HepG2 (cell line): ENCODE measurements around the gene RNU5B-1. TPM values are rescaled to one million over a fixed set of nuclear protein-coding genes. Genes with fewer than 3 reads are reported as not detected.

Source experiments
- DMAP1 ChIP-seq: IDR thresholded peaks from 2 replicates; pipeline ENCODE4 v1.6.1; 2016
- KLF6 ChIP-seq: IDR thresholded peaks from 2 replicates; pipeline ENCODE4 v1.8.0; 2016; ENCODE audit warnings: missing biosample characterization, missing genetic modification reagents
- MTA1 ChIP-seq: sonication (generic); formaldehyde crosslinking; IDR thresholded peaks from 2 replicates; pipeline ENCODE4 v1.4.0; 2020; ENCODE audit warnings: missing genetic modification reagents, mild to moderate bottlenecking, borderline replicate concordance
- MTF2 ChIP-seq: sonication (generic); formaldehyde crosslinking; IDR thresholded peaks from 2 replicates; pipeline ENCODE4 v1.5.0; 2020; ENCODE audit warnings: missing genetic modification reagents, borderline replicate concordance
- MXD4 ChIP-seq: IDR thresholded peaks from 2 replicates; pipeline ENCODE4 v1.6.1; 2016; ENCODE audit warnings: mild to moderate bottlenecking, missing biosample characterization, missing genetic modification reagents
- MYC ChIP-seq: sonication (generic); formaldehyde crosslinking; IDR thresholded peaks from 2 replicates; pipeline ENCODE4 v1.9.0; 2021; ENCODE audit warnings: missing genetic modification reagents, borderline replicate concordance
- NAIF1 ChIP-seq: sonication (generic); formaldehyde crosslinking; IDR thresholded peaks from 2 replicates; pipeline ENCODE4 v1.5.0; 2020; ENCODE audit warnings: mild to moderate bottlenecking, missing genetic modification reagents, borderline replicate concordance
- RFXAP ChIP-seq: sonication (generic); formaldehyde crosslinking; IDR thresholded peaks from 2 replicates; pipeline ENCODE4 v1.4.0; 2020; ENCODE audit warnings: missing genetic modification reagents, borderline replicate concordance
- SCMH1 ChIP-seq: sonication (generic); formaldehyde crosslinking; IDR thresholded peaks from 2 replicates; pipeline ENCODE4 v1.9.0; 2021; ENCODE audit warnings: missing genetic modification reagents, mild to moderate bottlenecking, borderline replicate concordance
- TOE1 ChIP-seq: sonication (generic); formaldehyde crosslinking; IDR thresholded peaks from 2 replicates; pipeline ENCODE4 v1.4.0; 2020; ENCODE audit warnings: mild to moderate bottlenecking, missing genetic modification reagents
- ZNF234 ChIP-seq: sonication (generic); formaldehyde crosslinking; conservative IDR thresholded peaks from 2 replicates; pipeline ENCODE4 v1.5.1; 2020; ENCODE audit warnings: mild to moderate bottlenecking, missing genetic modification reagents
- ZNF235 ChIP-seq: sonication (generic); formaldehyde crosslinking; IDR thresholded peaks from 2 replicates; pipeline ENCODE4 v1.8.1; 2023; ENCODE audit warnings: mild to moderate bottlenecking, missing genetic modification reagents, borderline replicate concordance
- ZNF329 ChIP-seq: sonication (generic); formaldehyde crosslinking; IDR thresholded peaks from 2 replicates; pipeline ENCODE4 v1.9.0; 2021; ENCODE audit warnings: low read depth, mild to moderate bottlenecking, missing genetic modification reagents
- ZNF501 ChIP-seq: sonication (generic); formaldehyde crosslinking; IDR thresholded peaks from 2 replicates; pipeline ENCODE4 v1.5.1; 2020; ENCODE audit warnings: mild to moderate bottlenecking, moderate library complexity, missing genetic modification reagents
- ZNF749 ChIP-seq: sonication (generic); formaldehyde crosslinking; IDR thresholded peaks from 2 replicates; pipeline ENCODE4 v1.8.0; 2022; ENCODE audit warnings: mild to moderate bottlenecking, missing genetic modification reagents, moderate library complexity, borderline replicate concordance
- ZNF777 ChIP-seq: sonication (generic); formaldehyde crosslinking; IDR thresholded peaks from 2 replicates; pipeline ENCODE4 v1.4.0; 2020; ENCODE audit warnings: missing genetic modification reagents
- polyA plus RNA-seq, 8 experiments: library from polyadenylated mRNA; depleted of rRNA in 3 of 8; stranded (reverse) in 7 of 8; unstranded in 1 of 8; fragments of >200 nt; fragmentation: Illumina TruSeq in 4 of 8; extraction: Trizol in 4 of 8; gene quantifications; 2 replicates each; pipeline versions ENCODE4 v1.2.1 to v1.2.3, GENCODE V29; 2011 to 2016; ENCODE audit warnings: low read depth in 4 of 8, missing spikeins in 1 of 8, mixed read lengths in 1 of 8; ENCODE audit not compliant: insufficient read depth in 1 of 8
- total RNA-seq, 5 experiments: library from RNA; depleted of rRNA; stranded (reverse); fragments of >200 nt; fragmentation: Illumina TruSeq; extraction: Trizol; gene quantifications; 2 replicates each; pipeline ENCODE4 v1.2.3, GENCODE V29; 2016; ENCODE audit warnings: low read depth in 1 of 5
- TF ChIP-seq, protein P1 (sequence below): sonication (generic); formaldehyde crosslinking; IDR thresholded peaks from 2 replicates; pipeline ENCODE4 v1.4.0; 2020; ENCODE audit warnings: mild to moderate bottlenecking, missing genetic modification reagents
- TF ChIP-seq, protein P2 (sequence below): sonication (generic); formaldehyde crosslinking; IDR thresholded peaks from 2 replicates; pipeline ENCODE4 v1.4.0; 2020; ENCODE audit warnings: missing genetic modification reagents
- TF ChIP-seq, protein P3 (sequence below): sonication (generic); formaldehyde crosslinking; IDR thresholded peaks from 2 replicates; pipeline ENCODE4 v1.5.0; 2020; ENCODE audit warnings: missing genetic modification reagents
- TF ChIP-seq, protein P4 (sequence below): sonication (generic); formaldehyde crosslinking; IDR thresholded peaks from 2 replicates; pipeline ENCODE4 v1.5.0; 2020; ENCODE audit warnings: mild to moderate bottlenecking, missing genetic modification reagents
- TF ChIP-seq, protein P5 (sequence below): sonication (generic); formaldehyde crosslinking; IDR thresholded peaks from 2 replicates; pipeline ENCODE4 v1.8.1; 2023; ENCODE audit warnings: missing genetic modification reagents, mild to moderate bottlenecking, borderline replicate concordance
- TF ChIP-seq, protein P6 (sequence below): sonication (generic); formaldehyde crosslinking; conservative IDR thresholded peaks from 2 replicates; pipeline ENCODE4 v1.8.0; 2022; ENCODE audit warnings: mild to moderate bottlenecking, moderate library complexity, missing genetic modification reagents

RNU5B-1 gene
- total and polyA plus RNA-seq, 2 of the 13 experiments (the other 11 are each of a cell fraction or from before 2014, with no cell fraction given), result 1,646 TPM; not detected in 1

DNA sequence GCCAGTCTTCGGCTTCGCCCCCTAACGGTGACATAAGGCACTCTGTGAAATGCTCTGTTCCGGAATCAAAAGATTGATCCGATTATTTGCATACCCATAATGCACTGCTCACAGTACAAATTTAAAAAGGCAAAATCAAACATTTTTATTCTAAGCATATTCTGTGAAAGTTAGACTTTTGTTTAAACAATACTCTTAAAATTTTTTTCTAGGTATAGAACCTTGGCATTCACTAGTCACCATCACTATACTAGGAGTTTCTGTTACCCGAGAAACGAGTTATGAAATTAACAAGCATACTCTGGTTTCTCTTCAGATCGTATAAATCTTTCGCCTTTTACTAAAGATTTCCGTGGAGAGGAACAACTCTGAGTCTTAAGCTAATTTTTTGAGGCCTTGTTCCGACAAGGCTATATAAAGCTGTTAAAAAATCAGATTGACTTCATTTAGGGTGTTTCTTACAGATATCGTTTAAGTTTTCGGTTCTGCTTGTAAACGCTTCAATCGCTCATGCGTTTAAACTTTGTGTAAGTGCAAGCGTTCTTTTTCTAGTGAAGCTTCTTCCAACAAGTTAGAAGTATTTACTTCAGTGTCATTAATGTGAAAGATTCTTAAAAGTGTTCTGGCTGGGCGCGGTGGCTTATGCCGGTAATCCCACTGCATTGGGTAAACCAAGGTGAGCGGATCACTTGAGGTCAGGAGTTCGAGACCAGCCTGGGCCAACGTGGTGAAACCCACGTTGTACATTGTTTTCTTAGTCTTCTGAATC, at the start of gene RNU5B-1 (continued):
- TF ChIP-seq, protein P1, sequence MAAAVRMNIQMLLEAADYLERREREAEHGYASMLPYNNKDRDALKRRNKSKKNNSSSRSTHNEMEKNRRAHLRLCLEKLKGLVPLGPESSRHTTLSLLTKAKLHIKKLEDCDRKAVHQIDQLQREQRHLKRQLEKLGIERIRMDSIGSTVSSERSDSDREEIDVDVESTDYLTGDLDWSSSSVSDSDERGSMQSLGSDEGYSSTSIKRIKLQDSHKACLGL (CRISPR knock-in tag), result no peak
- TF ChIP-seq MXD4 (CRISPR knock-in tag), result 0 out of 2 replicates have a peak, but pooled peaks have one; percentile 24
- TF ChIP-seq ZNF329 (CRISPR knock-in tag), result no peak
- TF ChIP-seq ZNF234 (CRISPR knock-in tag), result 0 out of 2 replicates have a peak, but pooled peaks have one; percentile 46
- no peak for TF ChIP-seq MTA1
- TF ChIP-seq, protein P2, sequence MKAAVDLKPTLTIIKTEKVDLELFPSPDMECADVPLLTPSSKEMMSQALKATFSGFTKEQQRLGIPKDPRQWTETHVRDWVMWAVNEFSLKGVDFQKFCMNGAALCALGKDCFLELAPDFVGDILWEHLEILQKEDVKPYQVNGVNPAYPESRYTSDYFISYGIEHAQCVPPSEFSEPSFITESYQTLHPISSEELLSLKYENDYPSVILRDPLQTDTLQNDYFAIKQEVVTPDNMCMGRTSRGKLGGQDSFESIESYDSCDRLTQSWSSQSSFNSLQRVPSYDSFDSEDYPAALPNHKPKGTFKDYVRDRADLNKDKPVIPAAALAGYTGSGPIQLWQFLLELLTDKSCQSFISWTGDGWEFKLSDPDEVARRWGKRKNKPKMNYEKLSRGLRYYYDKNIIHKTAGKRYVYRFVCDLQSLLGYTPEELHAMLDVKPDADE (CRISPR knock-in tag), result no peak
- TF ChIP-seq RFXAP (CRISPR knock-in tag), result 0 out of 2 replicates have a peak, but pooled peaks have one; percentile 28
- peak; percentile 78; the same call in 1 of the 2 replicates for TF ChIP-seq ZNF749 (CRISPR knock-in tag)
- no peak for TF ChIP-seq ZNF235 (CRISPR knock-in tag)
- no peak for TF ChIP-seq MTF2 (CRISPR knock-in tag)
- TF ChIP-seq, protein P3, sequence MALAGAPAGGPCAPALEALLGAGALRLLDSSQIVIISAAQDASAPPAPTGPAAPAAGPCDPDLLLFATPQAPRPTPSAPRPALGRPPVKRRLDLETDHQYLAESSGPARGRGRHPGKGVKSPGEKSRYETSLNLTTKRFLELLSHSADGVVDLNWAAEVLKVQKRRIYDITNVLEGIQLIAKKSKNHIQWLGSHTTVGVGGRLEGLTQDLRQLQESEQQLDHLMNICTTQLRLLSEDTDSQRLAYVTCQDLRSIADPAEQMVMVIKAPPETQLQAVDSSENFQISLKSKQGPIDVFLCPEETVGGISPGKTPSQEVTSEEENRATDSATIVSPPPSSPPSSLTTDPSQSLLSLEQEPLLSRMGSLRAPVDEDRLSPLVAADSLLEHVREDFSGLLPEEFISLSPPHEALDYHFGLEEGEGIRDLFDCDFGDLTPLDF (CRISPR knock-in tag), result peak; percentile 72; the same call in 1 of the 2 replicates
- no peak; the same call in 1 of the 2 replicates for TF ChIP-seq ZNF501 (CRISPR knock-in tag)
- TF ChIP-seq TOE1 (CRISPR knock-in tag), result peak; percentile 98; the same call in 1 of the 2 replicates
- TF ChIP-seq, protein P4, sequence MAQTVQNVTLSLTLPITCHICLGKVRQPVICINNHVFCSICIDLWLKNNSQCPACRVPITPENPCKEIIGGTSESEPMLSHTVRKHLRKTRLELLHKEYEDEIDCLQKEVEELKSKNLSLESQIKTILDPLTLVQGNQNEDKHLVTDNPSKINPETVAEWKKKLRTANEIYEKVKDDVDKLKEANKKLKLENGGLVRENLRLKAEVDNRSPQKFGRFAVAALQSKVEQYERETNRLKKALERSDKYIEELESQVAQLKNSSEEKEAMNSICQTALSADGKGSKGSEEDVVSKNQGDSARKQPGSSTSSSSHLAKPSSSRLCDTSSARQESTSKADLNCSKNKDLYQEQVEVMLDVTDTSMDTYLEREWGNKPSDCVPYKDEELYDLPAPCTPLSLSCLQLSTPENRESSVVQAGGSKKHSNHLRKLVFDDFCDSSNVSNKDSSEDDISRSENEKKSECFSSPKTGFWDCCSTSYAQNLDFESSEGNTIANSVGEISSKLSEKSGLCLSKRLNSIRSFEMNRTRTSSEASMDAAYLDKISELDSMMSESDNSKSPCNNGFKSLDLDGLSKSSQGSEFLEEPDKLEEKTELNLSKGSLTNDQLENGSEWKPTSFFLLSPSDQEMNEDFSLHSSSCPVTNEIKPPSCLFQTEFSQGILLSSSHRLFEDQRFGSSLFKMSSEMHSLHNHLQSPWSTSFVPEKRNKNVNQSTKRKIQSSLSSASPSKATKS (CRISPR knock-in tag), result no peak
- TF ChIP-seq, protein P5, sequence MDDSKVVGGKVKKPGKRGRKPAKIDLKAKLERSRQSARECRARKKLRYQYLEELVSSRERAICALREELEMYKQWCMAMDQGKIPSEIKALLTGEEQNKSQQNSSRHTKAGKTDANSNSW (CRISPR knock-in tag), result no peak
- TF ChIP-seq NAIF1, result peak; percentile 70
- peak; percentile 82; the same call in 1 of the 2 replicates for TF ChIP-seq DMAP1
- TF ChIP-seq MYC, result peak; percentile 42; the same call in 1 of the 2 replicates
- peak; percentile 46; the same call in 1 of the 2 replicates for TF ChIP-seq ZNF777 (CRISPR knock-in tag)
- TF ChIP-seq SCMH1, result no peak
- peak; percentile 84; the same call in 1 of the 2 replicates for TF ChIP-seq KLF6 (CRISPR knock-in tag)
- TF ChIP-seq, protein P6, sequence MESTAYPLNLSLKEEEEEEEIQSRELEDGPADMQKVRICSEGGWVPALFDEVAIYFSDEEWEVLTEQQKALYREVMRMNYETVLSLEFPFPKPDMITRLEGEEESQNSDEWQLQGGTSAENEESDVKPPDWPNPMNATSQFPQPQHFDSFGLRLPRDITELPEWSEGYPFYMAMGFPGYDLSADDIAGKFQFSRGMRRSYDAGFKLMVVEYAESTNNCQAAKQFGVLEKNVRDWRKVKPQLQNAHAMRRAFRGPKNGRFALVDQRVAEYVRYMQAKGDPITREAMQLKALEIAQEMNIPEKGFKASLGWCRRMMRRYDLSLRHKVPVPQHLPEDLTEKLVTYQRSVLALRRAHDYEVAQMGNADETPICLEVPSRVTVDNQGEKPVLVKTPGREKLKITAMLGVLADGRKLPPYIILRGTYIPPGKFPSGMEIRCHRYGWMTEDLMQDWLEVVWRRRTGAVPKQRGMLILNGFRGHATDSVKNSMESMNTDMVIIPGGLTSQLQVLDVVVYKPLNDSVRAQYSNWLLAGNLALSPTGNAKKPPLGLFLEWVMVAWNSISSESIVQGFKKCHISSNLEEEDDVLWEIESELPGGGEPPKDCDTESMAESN (CRISPR knock-in tag), result peak; percentile 75; the same call in 1 of the 2 replicates
